T-helper 22 cell (primary cell): ENCODE measurements around the gene LHX3.

Experiments used
- DNase-seq: peaks from one replicate; pipeline ENCODE4 v3.0.0-alpha.2; 2020; ENCODE audit warnings: low read depth

The LHX3 gene

DNA sequence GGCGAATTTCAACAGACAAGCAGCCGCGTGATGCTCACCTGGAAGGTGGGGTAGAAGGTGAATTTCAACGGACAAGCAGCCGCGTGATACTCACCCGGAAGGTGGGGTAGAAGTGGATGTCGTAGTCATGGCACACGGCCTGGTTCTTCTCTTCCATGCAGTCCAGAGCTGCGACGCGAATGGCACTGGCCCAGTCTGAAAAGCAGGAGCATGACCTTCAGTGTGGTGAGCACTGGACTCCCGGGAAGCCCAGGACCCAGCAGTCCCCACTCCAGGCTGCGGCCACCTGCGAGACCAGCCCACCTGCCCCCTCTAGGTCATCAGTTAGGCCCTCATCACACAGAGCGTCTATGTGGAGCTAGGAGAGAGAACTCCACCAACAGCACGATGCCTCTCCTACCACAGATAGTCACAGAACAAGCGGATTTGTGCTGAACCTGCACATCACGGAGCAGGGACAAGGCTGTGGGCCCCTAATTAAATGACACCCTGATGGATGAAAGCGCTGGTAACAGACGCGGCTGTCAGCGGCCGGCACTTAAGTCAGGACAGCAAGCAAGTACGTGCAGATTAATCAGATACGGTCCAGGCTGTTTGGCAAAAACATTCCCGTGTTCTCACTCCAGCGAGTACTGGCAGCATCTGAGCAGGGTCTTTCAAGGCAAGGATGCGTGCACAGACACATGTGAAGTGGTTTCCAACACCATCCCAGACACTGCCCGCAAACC, 21.9 kb upstream of the LHX3 start:
- no peak for DNase-seq

- peak; percentile 55 for DNase-seq
These were observed 21.1 kb upstream of the LHX3 start for GRCh38 chr9:136225748-136226679.

DNA sequence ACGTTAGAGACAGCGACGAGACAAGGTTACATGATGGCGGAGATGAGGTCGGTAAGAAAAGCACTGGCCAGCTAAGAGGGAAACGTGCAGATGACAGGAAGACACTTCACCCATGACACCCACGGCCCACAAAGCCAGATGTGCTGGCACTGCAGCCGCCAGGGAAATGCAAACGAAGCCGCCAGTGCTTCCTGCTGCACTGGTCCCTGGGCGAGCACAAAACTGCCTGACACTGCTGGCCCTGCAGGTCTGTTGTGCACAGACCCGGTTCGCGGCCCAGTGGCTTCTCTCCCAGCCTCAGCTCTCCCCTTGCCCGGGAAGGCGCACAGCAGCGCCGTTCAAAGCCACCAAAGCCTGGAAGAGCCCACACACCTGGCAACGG, 20.4 kb upstream of the LHX3 start:
- peak; percentile 27 for DNase-seq

DNA sequence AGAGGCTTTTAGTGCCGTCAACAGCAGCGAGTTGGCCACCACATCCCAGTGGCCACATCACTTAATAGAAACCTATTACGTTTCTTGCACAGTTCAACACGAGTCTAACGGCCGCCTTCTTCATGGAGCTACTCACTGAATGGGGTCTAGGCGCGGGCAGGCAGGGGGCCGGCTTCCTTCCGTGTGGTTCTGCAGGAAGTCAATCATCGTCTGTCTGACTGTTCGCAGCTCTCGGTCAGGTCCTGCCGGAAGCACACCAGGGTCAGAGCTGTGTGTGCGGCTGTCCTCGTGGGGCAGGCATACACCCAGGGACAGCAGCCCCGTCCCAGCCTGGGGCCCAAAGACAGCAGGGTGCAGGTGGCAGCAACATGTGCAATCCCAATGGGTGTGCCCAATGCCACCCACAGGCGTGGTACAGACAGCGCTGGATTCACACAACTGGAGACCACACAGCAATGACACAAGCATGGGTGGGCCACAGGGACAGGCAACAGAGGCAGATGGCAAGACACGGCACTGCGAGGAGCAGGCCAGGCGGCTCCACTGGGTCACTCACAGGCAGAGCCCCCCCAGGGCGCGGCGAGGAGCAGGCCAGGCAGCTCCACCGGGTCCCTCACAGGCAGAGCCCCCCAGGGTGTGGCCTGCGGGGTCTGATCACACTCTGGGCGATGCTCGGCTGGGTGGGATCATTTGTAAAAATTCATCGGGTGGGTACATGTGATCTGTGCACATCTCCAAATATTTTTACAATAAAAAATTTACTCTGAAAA, 19.1 kb upstream of the LHX3 start:
- DNase-seq = no peak

DNA sequence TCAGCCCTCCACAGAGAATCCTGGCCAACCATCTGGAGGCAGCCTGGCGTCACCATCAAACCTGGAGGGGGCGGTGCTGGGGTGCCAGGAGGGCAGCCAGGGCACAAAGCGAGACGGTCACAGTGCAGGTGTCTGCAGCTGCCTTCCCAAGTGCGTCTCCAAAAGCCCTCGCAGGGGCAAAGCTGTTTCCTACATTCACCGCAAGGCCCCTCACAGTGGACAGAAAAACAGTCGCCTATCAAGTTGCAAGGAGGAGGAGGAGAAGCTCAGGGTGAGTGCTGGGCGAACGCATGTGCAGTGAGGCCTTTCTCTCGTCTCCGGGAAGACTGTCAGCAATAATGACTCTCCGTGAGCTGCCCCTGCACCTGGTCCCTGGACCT, 18.0 kb upstream of the LHX3 start:
- DNase-seq = no peak

- DNase-seq = no peak
These were observed 17.4 kb upstream of the LHX3 start for GRCh38 chr9:136222166-136222905.

GRCh38 chr9:136220017-136220729, 15.2 kb upstream of the LHX3 start:
- DNase-seq = peak; percentile 17

GRCh38 chr9:136219276-136219675, 14.3 kb upstream of the LHX3 start:
- DNase-seq = no peak

DNA sequence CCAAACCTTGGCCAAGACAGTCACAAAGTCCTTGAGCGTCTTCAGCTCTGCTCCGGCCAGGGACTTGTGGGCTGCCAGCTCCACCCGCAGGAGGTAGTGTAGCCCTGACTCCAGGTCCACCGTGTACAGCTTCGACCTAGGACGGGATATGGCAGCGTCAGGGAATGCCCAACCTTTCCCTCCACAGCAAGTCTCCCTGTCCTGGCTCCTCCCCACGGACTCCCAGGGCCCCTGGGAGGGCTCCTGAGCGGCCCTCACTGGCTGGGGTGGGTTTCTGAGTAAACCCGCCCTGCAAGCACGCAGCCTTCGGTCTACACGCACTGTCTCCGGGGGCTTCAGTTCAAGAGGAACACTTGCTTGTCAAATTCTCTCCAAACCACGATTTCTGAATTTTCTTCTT, 13.7 kb upstream of the LHX3 start:
- DNase-seq = no peak

DNA sequence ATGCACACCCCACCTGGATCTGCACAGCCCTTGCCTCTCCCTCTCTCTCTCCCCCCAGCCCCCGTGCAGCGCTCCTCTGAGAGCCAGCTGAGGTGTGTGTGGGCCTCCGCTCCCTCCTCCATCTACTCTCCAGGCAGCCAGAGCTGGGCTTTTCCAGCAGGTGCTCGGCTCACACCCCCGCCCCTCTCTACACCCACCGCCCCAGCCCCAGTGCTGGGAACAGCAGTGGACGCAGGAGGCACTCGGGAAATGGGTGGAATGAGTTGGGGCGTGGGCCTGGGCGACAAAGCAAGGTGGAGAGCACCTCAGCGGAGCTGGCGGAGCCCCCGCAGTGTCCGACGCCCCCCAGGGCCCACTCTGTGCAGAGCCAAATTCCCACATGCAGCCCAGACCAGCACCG, 13.3 kb upstream of the LHX3 start:
- DNase-seq = no peak

DNA sequence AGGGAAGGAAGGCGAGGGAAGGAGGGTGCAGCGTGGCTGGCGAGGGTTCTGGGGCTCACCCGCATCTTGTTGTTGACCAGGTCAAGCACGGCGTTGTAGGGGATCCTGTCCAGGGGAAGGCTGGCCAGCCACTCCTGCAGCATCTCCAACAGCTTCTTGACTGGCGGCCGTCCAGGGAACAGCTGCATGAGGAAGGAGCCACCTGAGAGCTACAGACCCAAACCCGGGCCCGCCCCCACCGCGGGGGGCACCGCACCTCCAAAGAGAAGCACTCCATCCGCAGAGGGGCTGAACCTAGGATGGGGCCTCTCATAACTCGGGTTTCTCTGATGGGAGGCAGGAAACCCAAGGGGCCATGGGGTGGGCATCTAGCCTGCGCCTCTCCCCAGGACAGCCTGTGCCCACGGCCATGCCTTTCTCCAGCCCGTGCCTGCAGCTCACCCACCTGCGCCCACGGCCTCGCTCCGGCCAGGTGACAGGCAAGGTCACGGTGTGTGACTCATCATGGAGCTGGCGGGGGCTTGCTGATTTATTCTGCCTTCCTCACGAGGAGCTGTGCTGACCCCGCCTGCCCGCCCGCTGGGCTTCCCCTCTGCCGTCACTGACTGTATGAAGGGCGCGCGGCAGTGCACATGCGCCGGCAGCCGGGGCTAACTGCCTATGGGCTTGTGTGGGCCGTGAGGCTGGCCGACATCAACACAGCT, 11.8 kb upstream of the LHX3 start:
- no peak for DNase-seq

DNA sequence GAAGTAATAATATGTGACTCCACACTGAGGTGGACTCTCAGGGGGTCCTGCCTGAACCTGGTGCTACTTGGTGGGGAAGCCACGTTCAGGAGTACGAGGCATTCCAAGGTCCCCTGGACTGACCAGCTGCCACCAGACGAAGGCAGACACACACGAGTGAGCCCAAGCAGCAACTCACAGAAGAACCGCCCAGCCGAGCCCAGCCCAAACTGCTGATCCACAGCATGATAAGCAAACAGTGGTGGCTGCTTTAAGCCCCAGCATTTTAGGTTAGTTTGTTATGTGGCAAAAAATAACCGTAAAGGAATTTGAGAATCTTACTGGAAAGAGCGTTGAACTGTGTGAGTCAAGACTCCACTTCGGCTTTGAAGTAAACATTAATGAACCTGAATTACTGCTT, 8.8 kb upstream of the LHX3 start:
- no peak for DNase-seq

DNA sequence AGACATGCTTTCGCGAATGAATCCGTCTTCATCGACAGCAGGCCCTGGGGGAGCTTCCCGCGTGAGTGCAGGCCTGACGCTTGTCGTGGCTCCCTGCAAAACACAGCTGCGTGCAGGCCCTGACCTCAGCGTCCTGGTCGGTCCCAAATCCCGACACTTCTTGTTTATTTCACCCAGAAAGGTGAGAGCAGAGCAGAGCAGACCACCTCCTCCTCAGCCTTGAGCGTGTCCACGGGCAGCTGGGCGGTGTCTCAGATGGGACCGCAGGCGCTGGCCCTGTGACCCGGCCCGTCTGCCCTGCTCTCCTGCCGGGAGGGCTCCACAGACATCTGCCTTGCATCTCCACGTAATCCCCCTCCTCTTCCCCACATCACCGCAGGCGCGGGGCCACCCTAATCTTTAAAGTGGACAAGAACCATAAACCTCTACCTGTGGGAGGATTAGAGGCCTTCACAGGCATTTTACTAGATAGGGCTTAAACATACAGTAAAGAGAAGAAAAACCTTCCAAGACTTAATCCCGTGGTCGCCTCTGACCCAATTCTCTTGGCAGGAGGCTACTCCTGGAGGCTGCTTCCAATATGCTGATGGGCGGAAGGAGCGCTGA, 7.5 kb upstream of the LHX3 start:
- DNase-seq = no peak

DNA sequence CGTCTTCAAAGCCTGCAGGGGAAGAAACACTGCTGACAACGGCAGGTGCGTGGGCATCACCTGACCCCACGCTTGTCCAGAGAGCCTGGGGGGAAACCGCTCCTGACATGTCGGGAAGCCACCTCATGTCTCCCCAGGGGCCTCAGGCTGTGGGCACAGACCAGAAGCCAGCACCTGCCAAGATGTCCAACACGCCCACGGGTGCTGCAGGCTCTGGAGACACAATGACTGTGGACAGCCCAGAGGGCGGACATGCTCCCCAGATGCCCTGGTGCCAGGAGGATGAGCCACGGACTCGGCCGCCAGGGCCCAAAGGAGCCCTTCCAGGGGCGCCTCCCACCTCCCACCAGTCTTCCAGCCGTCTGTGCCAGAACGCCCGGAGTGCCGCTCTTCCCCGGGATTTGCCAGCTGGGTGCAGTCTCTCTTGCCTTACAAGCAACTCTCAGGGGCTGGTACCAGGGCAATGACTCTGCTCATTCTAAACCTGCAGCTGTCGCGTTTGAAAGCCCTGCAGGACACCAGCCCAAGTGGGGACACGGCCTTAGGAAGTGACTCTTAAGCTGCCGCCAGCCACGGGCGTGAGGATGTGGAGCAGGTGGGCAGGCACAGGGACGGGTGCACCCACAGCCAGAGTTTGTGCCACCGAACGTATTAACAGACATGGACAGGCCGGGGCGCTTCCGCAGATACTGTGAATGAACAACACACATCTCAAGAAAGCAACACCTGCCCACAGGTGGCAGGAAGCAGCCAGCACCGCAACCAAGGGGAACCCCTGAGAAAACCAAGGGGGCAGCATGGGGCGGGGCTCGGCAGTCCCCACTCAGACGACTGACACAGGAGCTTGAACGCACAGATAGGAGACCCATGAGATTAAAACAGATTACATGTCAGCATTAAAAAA, 6.8 kb upstream of the LHX3 start:
- DNase-seq = no peak

DNA sequence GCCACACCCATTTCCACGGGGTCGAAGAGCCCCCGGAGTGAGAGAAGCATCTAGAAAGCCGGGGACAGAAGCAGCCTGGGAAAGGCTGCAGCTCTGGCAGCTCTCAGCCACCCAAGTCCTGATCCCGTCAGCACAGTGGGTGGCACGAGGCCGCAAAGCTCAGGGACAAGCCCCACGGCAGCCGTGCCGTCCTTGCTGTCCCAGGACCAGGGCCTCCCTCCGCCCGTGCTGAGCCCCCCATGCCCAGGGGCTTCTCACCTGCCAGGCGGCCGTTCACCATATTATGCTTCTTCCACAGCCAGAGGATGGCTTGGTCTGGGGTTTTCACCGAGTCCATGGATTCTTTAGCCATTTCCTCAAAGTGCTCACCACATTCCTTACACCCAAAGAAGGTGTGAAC, 6.1 kb upstream of the LHX3 start:
- DNase-seq = no peak

DNA sequence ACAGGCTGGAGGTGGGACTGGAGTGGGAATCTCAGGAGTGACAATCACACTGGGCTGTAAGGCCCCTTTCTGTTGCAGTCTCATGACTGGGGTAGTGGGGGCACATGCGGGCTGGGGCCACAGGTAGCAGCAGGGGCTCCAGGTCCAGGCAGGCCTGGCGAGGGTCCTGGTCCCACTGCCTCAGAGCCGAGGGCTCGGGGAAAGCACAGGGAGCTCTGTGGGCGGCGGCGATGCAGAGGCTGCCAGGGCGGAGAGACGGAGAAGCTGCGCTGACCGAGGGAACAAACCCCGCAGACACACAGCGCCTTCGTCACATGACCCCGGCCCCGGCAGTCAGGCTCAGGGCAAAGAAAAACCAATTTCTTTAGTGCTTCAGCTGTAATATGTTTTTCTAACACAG, 5.3 kb upstream of the LHX3 start:
- DNase-seq = no peak

DNA sequence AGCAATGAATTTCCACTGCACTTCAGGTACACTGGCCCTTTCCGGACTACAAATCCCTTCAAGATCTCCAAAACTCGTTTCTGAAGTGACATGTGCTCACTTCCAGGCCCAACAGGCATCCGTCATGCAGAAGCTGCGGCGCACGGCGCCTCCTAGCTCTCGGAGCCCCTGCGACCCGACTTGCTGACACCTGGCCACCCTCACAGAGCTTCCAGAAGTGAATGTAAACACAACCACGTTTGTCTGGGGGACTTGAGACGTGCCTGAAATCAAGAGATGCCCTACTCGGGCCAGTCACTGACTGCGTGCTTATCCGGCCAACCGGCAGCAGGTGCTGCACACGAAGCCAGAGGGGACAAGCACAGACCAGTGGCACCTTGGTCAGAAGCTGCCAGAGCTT, 4.9 kb upstream of the LHX3 start:
- DNase-seq = no peak

DNA sequence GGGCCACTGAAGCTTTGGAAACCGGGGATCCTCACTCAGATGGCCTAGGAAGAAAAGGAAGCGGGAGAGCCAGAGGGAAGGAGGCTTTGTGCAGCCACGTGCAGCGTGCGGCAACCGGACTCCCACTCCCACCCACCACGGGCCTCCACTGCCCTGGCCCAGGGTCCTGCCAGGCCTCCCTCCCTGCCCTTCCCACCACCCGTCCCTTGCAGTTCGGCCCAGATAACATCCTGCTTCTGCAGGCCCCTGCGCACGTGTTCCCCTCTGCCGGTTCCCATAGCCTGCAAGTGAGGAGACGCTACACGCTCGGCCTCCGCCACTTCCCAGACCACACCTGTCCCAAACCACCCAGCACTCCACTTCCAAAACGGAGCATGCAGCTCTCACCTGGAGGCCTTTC, 4.3 kb upstream of the LHX3 start:
- no peak for DNase-seq

- no peak for DNase-seq
These were observed 3.7 kb upstream of the LHX3 start for GRCh38 chr9:136208675-136209074.
